ENCODE measurements around the gene ADGRD1.

ADGRD1 gene

GRCh38 chr12:131076791-131077747 is 123.4 kb downstream of the ADGRD1 start:
- Mint-ChIP-seq H3K4me3 (no peak overlapping the region), H3K4me1 (ENCODE audit: low read depth in 2 of 2) (no peaks in the 10 kb centered on the region), H3K9me3 (no peaks in the 10 kb centered on the region), H3K27ac (no peak overlapping the region), H3K27me3 (peaks cover 11 to 31% of the 10 kb centered on the region in 2 donors), H3K36me3 (ENCODE audit: insufficient read depth) (no peaks in the 10 kb centered on the region)
- DNase-seq (no peak), ATAC-seq (replicated peaks) (no peak)

GRCh38 chr12:131077931-131078391 is 124.3 kb downstream of the ADGRD1 start:
- H3K27ac Mint-ChIP-seq: no peak overlapping the region
- DNase-seq (no peak), ATAC-seq (replicated peaks) (no peak)
- no peaks in the 10 kb centered on the region for H3K4me1 Mint-ChIP-seq (ENCODE audit: low read depth in 2 of 2)
- no peak overlapping the region for H3K4me3 Mint-ChIP-seq
- H3K27me3 Mint-ChIP-seq: peaks cover 17 to 31% of the 10 kb centered on the region in 2 donors
- no peaks in the 10 kb centered on the region for H3K36me3 Mint-ChIP-seq (ENCODE audit: insufficient read depth)
- no peaks in the 10 kb centered on the region for H3K9me3 Mint-ChIP-seq

GRCh38 chr12:131082290-131083194 is 128.8 kb downstream of the ADGRD1 start:
- Mint-ChIP-seq H3K27ac (no peak overlapping the region), H3K4me1 (ENCODE audit: low read depth in 2 of 2) (peaks cover 0 to 3% of the 10 kb centered on the region in 2 donors), H3K27me3 (peaks cover 23 to 28% of the 10 kb centered on the region in 2 donors), H3K9me3 (no peaks in the 10 kb centered on the region), H3K36me3 (ENCODE audit: insufficient read depth) (no peaks in the 10 kb centered on the region), H3K4me3 (no peak overlapping the region)
- DNase-seq (no peak), ATAC-seq (replicated peaks) (no peak)

- ATAC-seq (replicated peaks) (no peak), DNase-seq (no peak)
- Mint-ChIP-seq H3K4me3 (no peak overlapping the region), H3K27me3 (peaks cover 20 to 22% of the 10 kb centered on the region in 2 donors), H3K9me3 (no peaks in the 10 kb centered on the region), H3K4me1 (ENCODE audit: low read depth in 2 of 2) (peaks cover 0 to 3% of the 10 kb centered on the region in 2 donors), H3K27ac (no peak overlapping the region), H3K36me3 (ENCODE audit: insufficient read depth) (no peaks in the 10 kb centered on the region)
Measured at GRCh38 chr12:131084341-131085011, 130.8 kb downstream of the ADGRD1 start.

- Mint-ChIP-seq H3K4me3 (no peak overlapping the region), H3K27ac (no peak overlapping the region), H3K36me3 (ENCODE audit: insufficient read depth) (no peaks in the 10 kb centered on the region), H3K27me3 (peaks cover 20 to 22% of the 10 kb centered on the region in 2 donors), H3K4me1 (ENCODE audit: low read depth in 2 of 2) (peaks cover 0 to 3% of the 10 kb centered on the region in 2 donors), H3K9me3 (no peaks in the 10 kb centered on the region)
- DNase-seq: no peak
- no peak for ATAC-seq (replicated peaks)
Measured at GRCh38 chr12:131085125-131085815, 131.6 kb downstream of the ADGRD1 start.

GRCh38 chr12:131085816-131086591 is 132.3 kb downstream of the ADGRD1 start:
- DNase-seq (no peak), ATAC-seq (replicated peaks) (no peak)
- Mint-ChIP-seq H3K9me3 (no peaks in the 10 kb centered on the region), H3K4me3 (no peak overlapping the region), H3K27ac (no peak overlapping the region), H3K27me3 (peaks cover 20 to 22% of the 10 kb centered on the region in 2 donors), H3K36me3 (ENCODE audit: insufficient read depth) (no peaks in the 10 kb centered on the region), H3K4me1 (ENCODE audit: low read depth in 2 of 2) (peaks cover 0 to 3% of the 10 kb centered on the region in 2 donors)

- H3K4me1 Mint-ChIP-seq (ENCODE audit: low read depth in 2 of 2): peaks cover 5 to 9% of the 10 kb centered on the region in 2 donors
- no peak for ATAC-seq (replicated peaks)
Measured at GRCh38 chr12:131087302-131087818, 133.7 kb downstream of the ADGRD1 start.

GRCh38 chr12:131087991-131088700 is 134.4 kb downstream of the ADGRD1 start:
- Mint-ChIP-seq H3K36me3 (ENCODE audit: insufficient read depth) (no peaks in the 10 kb centered on the region), H3K27ac (no peak overlapping the region)

More at GRCh38 chr12:131087302-131087818, 133.7 kb downstream of the ADGRD1 start:
- Mint-ChIP-seq H3K9me3 (no peaks in the 10 kb centered on the region), H3K4me3 (no peak overlapping the region), H3K27ac (no peak overlapping the region), H3K27me3 (peaks cover 22 to 29% of the 10 kb centered on the region in 2 donors), H3K36me3 (ENCODE audit: insufficient read depth) (no peaks in the 10 kb centered on the region)
- DNase-seq: no peak

GRCh38 chr12:131088701-131089530 is 135.2 kb downstream of the ADGRD1 start:
- no peak overlapping the region for H3K4me3 Mint-ChIP-seq
- H3K27me3 Mint-ChIP-seq: peaks cover 16 to 27% of the 10 kb centered on the region in 2 donors
- peaks cover 9 to 15% of the 10 kb centered on the region in 2 donors for H3K4me1 Mint-ChIP-seq (ENCODE audit: low read depth in 2 of 2)
- DNase-seq (no peak), ATAC-seq (replicated peaks) (no peak)
- peak overlapping the region in 1 of 2 donors; percentile 72 for H3K27ac Mint-ChIP-seq
- H3K36me3 Mint-ChIP-seq (ENCODE audit: insufficient read depth): no peaks in the 10 kb centered on the region
- H3K9me3 Mint-ChIP-seq: no peaks in the 10 kb centered on the region

More at GRCh38 chr12:131087991-131088700, 134.4 kb downstream of the ADGRD1 start:
- Mint-ChIP-seq H3K9me3 (no peaks in the 10 kb centered on the region), H3K27me3 (peaks cover 16 to 29% of the 10 kb centered on the region in 2 donors), H3K4me3 (no peak overlapping the region), H3K4me1 (ENCODE audit: low read depth in 2 of 2) (peaks cover 7 to 12% of the 10 kb centered on the region in 2 donors)
- DNase-seq (no peak), ATAC-seq (replicated peaks) (no peak)

- ATAC-seq (replicated peaks) (no peak), DNase-seq (no peak)
- Mint-ChIP-seq H3K4me3 (no peak overlapping the region), H3K9me3 (no peaks in the 10 kb centered on the region), H3K36me3 (ENCODE audit: insufficient read depth) (no peaks in the 10 kb centered on the region), H3K4me1 (ENCODE audit: low read depth in 2 of 2) (peaks cover 9 to 15% of the 10 kb centered on the region in 2 donors), H3K27ac (no peak overlapping the region), H3K27me3 (peaks cover 15 to 19% of the 10 kb centered on the region in 2 donors)
Measured at GRCh38 chr12:131089531-131090273, 136.0 kb downstream of the ADGRD1 start.
